Activated gamma-delta T cell treated with Interleukin-2 at 50 U/mL for 16 hours (primary cell): ENCODE results near the gene PANK4.
"Not testable (repeated sequence)": the region's sequence is repeated elsewhere in the genome, so short reads cannot be mapped to it uniquely, and the experiment has no call there.

Experiments used
- DNase-seq: peaks from one replicate; pipeline ENCODE4 v3.0.0-alpha.2; 2020

The PANK4 gene

GRCh38 chr1:2558420-2558819, 32.0 kb upstream of the PANK4 start:
- DNase-seq, result no peak

GRCh38 chr1:2557482-2558400, 31.3 kb upstream of the PANK4 start:
- DNase-seq, result no peak

GRCh38 chr1:2556678-2557481, 30.5 kb upstream of the PANK4 start:
- DNase-seq, result peak; percentile 43

- peak; percentile 71 for DNase-seq
Measured at GRCh38 chr1:2556277-2556677, 29.9 kb upstream of the PANK4 start, which contains the start of gene TNFRSF14. Gene TNFRSF14 (plus strand): TSS chr1:2556371. CDS start chr1:2556665, 294 bp downstream.

GRCh38 chr1:2555634-2556276, 29.4 kb upstream of the PANK4 start:
- DNase-seq, result peak; percentile 62

- peak; percentile 61 for DNase-seq
Measured at GRCh38 chr1:2554621-2555387, 28.4 kb upstream of the PANK4 start.

GRCh38 chr1:2553871-2554620, 27.6 kb upstream of the PANK4 start:
- DNase-seq, result no peak

- DNase-seq, result not testable (repeated sequence)
Measured at GRCh38 chr1:2553076-2553475, 26.7 kb upstream of the PANK4 start.

GRCh38 chr1:2552189-2552588, 25.8 kb upstream of the PANK4 start:
- no peak for DNase-seq

- DNase-seq, result not testable (repeated sequence)
Measured at GRCh38 chr1:2551544-2551943, 25.1 kb upstream of the PANK4 start.

- not testable (repeated sequence) for DNase-seq
Measured at GRCh38 chr1:2550309-2550861, 24.0 kb upstream of the PANK4 start.

- DNase-seq, result not testable (repeated sequence)
Measured at GRCh38 chr1:2549367-2550029, 23.1 kb upstream of the PANK4 start.

GRCh38 chr1:2548068-2548589, 21.7 kb upstream of the PANK4 start:
- DNase-seq, result peak; percentile 88

- DNase-seq, result peak; percentile 52
Measured at GRCh38 chr1:2547210-2548067, 21.0 kb upstream of the PANK4 start.

GRCh38 chr1:2546515-2547209, 20.3 kb upstream of the PANK4 start:
- peak; percentile 73 for DNase-seq

- peak; percentile 88 for DNase-seq
Measured at GRCh38 chr1:2545754-2546514, 19.5 kb upstream of the PANK4 start.

- DNase-seq, result no peak
Measured at GRCh38 chr1:2544875-2545640, 18.7 kb upstream of the PANK4 start.
